Measurements from ENCODE around the gene USP3.
"Not testable (repeated sequence)": the region's sequence is repeated elsewhere in the genome, so short reads cannot be mapped to it uniquely, and the experiment has no call there.

USP3 gene

DNA sequence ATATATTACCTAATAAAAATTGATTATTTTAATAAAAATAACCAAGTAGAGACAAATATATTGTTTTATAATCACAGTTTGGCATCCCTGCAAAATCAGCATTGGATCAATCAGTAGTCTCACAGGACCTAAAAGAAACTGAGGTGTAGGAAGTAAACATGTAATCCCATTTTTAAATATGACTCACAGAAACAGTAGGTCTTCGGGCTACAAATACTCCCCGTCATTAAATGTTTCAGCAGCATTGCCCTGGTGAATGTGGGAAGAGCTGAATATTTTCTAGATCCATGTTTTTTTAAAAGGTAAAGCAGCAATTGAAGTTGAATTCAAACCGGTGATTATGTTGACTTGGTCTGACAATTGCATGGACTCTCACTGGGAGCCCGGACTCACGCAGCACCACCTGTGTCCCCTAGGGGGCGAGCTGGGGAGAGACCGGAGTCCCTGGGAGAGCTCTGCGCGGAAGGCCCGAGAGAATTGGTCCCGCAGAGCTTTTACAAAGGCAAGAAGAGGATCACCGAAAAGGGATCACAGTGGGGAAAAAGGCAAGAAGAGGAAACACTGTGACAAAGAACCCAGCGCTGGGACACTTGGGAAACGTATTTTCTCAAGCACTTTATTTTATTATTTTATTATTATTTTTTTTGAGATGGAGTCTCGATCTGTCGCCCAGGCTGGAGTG lies 17.2 kb upstream of the USP3 start:
- TF ChIP-seq EZH2phosphoT487 (IDR thresholded peaks at IDR 0.05; ENCODE audit: borderline replicate concordance), result no peak
- TF ChIP-seq, protein P1, sequence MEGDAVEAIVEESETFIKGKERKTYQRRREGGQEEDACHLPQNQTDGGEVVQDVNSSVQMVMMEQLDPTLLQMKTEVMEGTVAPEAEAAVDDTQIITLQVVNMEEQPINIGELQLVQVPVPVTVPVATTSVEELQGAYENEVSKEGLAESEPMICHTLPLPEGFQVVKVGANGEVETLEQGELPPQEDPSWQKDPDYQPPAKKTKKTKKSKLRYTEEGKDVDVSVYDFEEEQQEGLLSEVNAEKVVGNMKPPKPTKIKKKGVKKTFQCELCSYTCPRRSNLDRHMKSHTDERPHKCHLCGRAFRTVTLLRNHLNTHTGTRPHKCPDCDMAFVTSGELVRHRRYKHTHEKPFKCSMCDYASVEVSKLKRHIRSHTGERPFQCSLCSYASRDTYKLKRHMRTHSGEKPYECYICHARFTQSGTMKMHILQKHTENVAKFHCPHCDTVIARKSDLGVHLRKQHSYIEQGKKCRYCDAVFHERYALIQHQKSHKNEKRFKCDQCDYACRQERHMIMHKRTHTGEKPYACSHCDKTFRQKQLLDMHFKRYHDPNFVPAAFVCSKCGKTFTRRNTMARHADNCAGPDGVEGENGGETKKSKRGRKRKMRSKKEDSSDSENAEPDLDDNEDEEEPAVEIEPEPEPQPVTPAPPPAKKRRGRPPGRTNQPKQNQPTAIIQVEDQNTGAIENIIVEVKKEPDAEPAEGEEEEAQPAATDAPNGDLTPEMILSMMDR (conservative IDR thresholded peaks at IDR 0.05; ENCODE audit: low read length), result peak; percentile 92
- Histone ChIP-seq H3K4me2 (ENCODE audit: low read depth, low read length, poor library complexity, severe bottlenecking) (peak overlapping the region; percentile 8), H3K36me3 (ENCODE audit: insufficient read depth, low read length) (no peaks in the 10 kb centered on the region), H2AFZ (ENCODE audit: low read length) (peak overlapping the region; percentile 70), H3K27me3 (ENCODE audit: insufficient read depth, low read length, poor library complexity, severe bottlenecking) (no peaks in the 10 kb centered on the region), H3K4me1 (ENCODE audit: insufficient read depth, low read length, poor library complexity, severe bottlenecking) (peaks cover 7% of the 10 kb centered on the region), H3K9me3 (ENCODE audit: insufficient read depth, low read depth, low read length) (no peaks in the 10 kb centered on the region), H3K4me3 (ENCODE audit: low read length, poor library complexity, severe bottlenecking) (no peak overlapping the region), H4K20me1 (ENCODE audit: insufficient read depth, low read length, poor library complexity, severe bottlenecking) (no peaks in the 10 kb centered on the region), H3K9ac (ENCODE audit: low read depth, low read length, poor library complexity, severe bottlenecking) (no peak overlapping the region), H3K9me2 (replicated peaks; ENCODE audit: low read depth, low read length) (no peaks in the 10 kb centered on the region), H3F3A (ENCODE audit: low read depth) (no peaks in the 10 kb centered on the region), H3K79me2 (ENCODE audit: insufficient read depth, low read length) (no peaks in the 10 kb centered on the region)

DNA sequence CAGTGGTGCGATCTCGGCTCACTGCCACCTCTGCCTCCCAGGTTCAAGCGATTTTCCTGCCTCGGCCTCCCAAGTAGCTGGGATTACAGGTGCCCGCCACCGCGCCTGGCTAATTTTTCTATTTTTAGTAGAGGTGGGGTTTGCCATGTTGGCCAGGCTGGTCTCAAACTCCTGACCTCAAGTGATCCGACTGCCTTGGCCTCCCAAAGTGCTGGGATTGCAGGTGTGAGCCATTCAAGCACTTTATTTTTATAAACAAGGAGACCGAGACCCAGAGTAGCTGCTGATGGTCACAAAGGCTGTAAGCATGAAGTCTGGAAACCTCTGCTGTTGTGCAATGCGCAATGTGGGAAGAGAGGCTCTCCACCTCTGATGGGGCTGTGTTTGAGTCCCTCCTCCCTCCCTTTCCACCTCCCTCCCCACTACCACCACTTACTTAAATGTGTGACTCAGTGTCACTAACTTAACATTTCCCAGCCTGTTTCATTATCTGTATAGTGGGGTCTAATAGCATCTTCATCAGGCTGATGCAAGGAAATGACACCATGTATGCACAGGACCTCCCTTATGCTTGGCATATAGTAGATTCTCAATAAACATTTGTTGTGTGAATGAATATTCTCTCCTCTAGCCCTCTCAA lies 16.5 kb upstream of the USP3 start:
- H3K4me3 ChIP-seq (ENCODE audit: low read length, poor library complexity, severe bottlenecking); H2AFZ ChIP-seq (ENCODE audit: low read length): not testable (repeated sequence)

DNA sequence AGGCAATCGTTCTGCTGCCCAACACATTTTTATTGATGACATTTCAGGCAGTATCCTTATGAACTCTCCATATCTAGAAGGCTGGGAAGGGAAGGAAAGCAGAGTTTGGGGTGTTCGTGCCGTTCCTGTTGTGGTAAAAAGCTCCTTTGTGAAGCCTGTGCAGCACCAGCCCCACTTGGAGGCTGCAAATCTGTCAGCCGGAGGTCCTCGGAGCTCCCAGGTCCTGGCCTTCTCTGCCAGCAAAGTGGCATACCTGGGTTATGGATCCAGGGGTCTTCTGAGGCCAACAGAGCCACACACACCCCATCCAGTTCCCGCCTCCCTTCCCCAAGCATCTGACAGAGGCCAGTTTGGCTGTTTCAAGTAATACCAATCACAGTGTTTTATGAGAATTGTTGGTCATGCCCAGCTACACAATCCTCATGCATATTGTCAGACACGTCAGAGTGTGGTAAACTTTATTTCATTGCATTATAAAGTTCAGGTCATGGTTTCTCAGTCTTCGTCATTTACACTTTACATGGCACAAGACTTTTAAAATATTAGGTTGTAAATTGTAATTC lies 15.9 kb upstream of the USP3 start:
- H3K9ac ChIP-seq (ENCODE audit: low read depth, low read length, poor library complexity, severe bottlenecking), result no peak overlapping the region
- H3K9me3 ChIP-seq (ENCODE audit: insufficient read depth, low read depth, low read length), result no peaks in the 10 kb centered on the region
- H4K20me1 ChIP-seq (ENCODE audit: insufficient read depth, low read length, poor library complexity, severe bottlenecking), result no peaks in the 10 kb centered on the region
- no peak overlapping the region for H3K4me2 ChIP-seq (ENCODE audit: low read depth, low read length, poor library complexity, severe bottlenecking)
- H3K27me3 ChIP-seq (ENCODE audit: insufficient read depth, low read length, poor library complexity, severe bottlenecking), result no peaks in the 10 kb centered on the region
- no peaks in the 10 kb centered on the region for H3K79me2 ChIP-seq (ENCODE audit: insufficient read depth, low read length)
- H3K4me1 ChIP-seq (ENCODE audit: insufficient read depth, low read length, poor library complexity, severe bottlenecking), result peaks cover 6% of the 10 kb centered on the region
- no peaks in the 10 kb centered on the region for H3F3A ChIP-seq (ENCODE audit: low read depth)
- no peak overlapping the region for H3K4me3 ChIP-seq (ENCODE audit: low read length, poor library complexity, severe bottlenecking)
- no peaks in the 10 kb centered on the region for H3K9me2 ChIP-seq (replicated peaks; ENCODE audit: low read depth, low read length)
- H3K36me3 ChIP-seq (ENCODE audit: insufficient read depth, low read length), result no peaks in the 10 kb centered on the region
- TF ChIP-seq, protein P1 (conservative IDR thresholded peaks at IDR 0.05; ENCODE audit: low read length), result no peak
- no peak for TF ChIP-seq EZH2phosphoT487 (IDR thresholded peaks at IDR 0.05; ENCODE audit: borderline replicate concordance)
- no peak overlapping the region for H2AFZ ChIP-seq (ENCODE audit: low read length)

More for the DNA sequence above, 16.5 kb upstream of the USP3 start:
- H3K9me3 ChIP-seq (ENCODE audit: insufficient read depth, low read depth, low read length); H3K9ac ChIP-seq (ENCODE audit: low read depth, low read length, poor library complexity, severe bottlenecking); H3K79me2 ChIP-seq (ENCODE audit: insufficient read depth, low read length); H3K9me2 ChIP-seq (replicated peaks; ENCODE audit: low read depth, low read length); H3K36me3 ChIP-seq (ENCODE audit: insufficient read depth, low read length); H3K4me1 ChIP-seq (ENCODE audit: insufficient read depth, low read length, poor library complexity, severe bottlenecking); H3F3A ChIP-seq (ENCODE audit: low read depth); H4K20me1 ChIP-seq (ENCODE audit: insufficient read depth, low read length, poor library complexity, severe bottlenecking); H3K27me3 ChIP-seq (ENCODE audit: insufficient read depth, low read length, poor library complexity, severe bottlenecking); H3K4me2 ChIP-seq (ENCODE audit: low read depth, low read length, poor library complexity, severe bottlenecking): not testable (repeated sequence)
